GM18502 (cell line): ENCODE measurements around the gene ZFYVE28.

Experiments used
- ATAC-seq: cut with Tn5 transposase; IDR thresholded peaks from one replicate; pipeline ENCODE4 v1.9.1; 2021; ENCODE audit warnings: mild to moderate bottlenecking; ENCODE audit not compliant: unreplicated experiment, poor library complexity

Gene ZFYVE28

GRCh38 chr4:2265113-2266110 is 153.0 kb downstream of the ZFYVE28 start:
- ATAC-seq, result no peak

GRCh38 chr4:2264481-2265041 is 153.9 kb downstream of the ZFYVE28 start:
- ATAC-seq, result no peak

DNA sequence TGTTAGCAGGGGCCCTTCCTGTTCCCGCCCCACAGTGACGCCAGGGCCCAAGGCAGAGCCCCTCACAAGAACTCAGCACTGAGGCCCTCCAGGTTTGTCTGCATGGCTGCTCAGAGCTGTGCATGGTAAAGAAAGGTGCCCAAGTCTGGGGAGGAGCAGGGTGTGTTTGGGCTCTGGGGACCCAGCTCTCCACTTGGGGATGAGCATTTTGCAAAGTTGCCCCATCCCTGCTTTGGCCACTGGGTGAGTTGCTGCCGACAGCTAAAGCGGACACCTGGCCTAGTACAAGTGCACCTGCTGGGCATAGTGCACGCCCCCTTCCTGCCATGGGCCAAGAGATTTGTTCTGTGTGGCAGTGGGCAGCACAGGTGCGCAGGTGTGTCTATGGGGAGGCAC is 154.5 kb downstream of the ZFYVE28 start:
- no peak for ATAC-seq

GRCh38 chr4:2262944-2263250 is 155.5 kb downstream of the ZFYVE28 start:
- ATAC-seq, result no peak

DNA sequence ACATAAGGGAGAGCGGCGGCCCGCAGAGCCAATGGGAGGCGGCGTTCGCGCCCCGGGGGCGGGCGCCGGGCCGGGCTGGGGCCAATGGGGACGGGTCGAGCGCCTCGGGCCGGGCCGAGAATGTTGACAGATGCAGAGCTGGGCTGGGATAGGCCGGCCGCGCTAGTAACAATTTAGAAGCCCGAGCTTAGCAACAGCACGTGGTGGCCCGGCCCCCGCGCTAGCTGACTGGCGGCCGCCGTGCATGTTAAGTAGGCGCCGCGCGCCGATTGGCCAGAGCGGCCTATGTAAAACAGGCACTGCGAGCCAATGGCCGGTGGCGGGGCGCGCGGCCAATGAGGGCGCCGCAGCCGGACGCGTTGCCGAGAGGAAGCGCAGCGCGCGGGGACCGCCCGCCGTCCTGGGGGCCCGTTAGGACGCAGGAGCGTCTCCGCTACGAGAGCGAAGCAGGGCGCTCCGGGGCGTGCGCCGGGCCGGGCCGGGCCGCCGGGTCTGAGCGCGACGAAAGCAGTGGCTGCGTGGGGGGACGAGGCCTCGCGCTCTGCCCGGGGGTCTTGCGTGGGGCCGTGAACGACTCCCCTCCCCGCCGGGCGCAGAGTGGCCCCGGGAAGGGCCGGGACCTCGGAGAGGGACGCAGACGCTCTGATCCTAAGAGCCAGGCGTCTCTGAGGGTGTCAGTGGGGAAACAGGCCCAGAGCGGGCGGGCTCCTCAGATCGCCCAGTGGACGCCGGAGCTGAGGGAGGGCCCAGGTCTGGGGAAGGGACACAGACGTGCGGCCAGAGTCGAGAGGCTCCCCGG is 156.1 kb downstream of the ZFYVE28 start:
- peak; percentile 93 for ATAC-seq

- ATAC-seq, result peak; percentile 2
Measured at GRCh38 chr4:2261853-2262144, 156.6 kb downstream of the ZFYVE28 start, which contains the start of gene MXD4. MXD4 (minus strand) TSS chr4:2262109; CDS start chr4:2261980, 129 bp downstream.

DNA sequence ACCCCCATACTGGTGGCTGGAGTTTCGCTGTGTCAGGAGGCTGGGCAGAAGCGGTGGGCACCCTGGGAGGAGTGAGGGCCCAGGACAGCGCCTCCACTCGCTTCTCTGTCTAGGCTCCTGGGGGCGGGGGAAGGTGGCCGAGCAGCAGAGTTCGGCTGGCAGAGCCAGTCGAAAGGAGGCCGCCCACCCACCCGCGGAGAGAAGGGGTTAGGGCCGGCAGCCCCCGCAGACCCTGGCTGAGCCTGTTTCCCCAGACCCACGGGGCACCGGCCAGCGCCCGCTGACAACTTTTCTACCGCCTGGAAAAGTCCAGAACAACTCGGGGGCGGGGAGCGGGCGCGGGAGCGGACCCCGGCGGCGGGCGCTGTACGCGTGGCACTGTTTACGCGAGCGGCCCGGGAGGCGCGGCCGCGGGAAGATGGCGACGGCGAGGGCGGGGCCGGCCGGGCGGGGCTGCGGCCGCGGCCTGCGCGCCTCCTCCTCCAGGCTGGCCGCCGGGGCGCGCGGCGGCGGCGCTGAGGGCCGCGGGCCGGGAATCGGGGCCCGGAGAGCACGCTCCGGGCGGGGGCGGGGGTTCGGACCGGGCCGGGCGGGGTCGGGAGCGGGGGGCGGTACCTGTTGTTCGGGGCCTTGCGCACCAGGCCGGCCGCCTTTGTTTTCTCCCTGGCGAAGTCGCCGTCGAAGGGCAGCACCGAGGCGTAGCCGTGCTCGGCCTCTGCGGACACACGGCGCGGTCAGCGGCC is 157.2 kb downstream of the ZFYVE28 start:
- ATAC-seq, result no peak

DNA sequence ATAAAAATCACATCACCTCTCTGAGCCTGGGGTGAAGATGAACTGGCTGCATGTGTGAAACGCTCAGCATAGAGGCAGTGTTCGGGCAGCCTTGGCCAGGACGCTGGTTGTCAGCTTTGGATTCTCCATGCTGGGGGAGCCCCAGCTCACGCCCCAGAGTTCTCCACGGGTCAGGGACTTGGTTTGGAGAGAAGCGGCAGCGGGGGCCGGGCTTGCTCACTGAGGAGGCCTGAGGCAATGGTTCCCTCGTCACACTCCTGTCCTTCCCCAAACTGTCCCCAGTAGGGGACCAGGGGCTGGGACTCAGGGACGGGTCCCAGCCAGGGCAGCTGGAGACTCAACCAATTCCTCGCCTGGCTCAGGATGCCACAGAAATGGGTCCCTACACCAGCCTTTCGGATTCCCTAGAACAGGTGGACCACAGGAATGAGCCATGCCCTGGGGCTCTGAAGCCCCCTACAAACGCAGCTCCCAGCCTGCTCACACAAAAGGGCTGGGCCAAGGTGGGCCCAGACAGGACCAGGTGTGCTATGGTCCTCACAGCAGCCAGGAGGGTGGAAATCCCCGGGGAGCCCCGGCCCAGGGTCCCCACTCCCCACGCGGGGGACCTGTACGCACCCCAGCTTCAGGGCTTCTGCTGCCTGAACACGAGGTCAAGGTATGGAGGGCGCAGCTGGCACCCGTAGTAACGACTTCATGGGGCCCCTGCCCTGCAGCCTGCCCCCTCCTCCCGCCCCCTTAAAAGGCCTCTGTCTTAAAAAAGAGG is 157.9 kb downstream of the ZFYVE28 start:
- ATAC-seq, result no peak

GRCh38 chr4:2259541-2260343 is 158.7 kb downstream of the ZFYVE28 start:
- no peak for ATAC-seq

GRCh38 chr4:2259036-2259540 is 159.4 kb downstream of the ZFYVE28 start:
- ATAC-seq, result no peak

- ATAC-seq, result no peak
Measured at GRCh38 chr4:2258091-2259035, 160.1 kb downstream of the ZFYVE28 start.

DNA sequence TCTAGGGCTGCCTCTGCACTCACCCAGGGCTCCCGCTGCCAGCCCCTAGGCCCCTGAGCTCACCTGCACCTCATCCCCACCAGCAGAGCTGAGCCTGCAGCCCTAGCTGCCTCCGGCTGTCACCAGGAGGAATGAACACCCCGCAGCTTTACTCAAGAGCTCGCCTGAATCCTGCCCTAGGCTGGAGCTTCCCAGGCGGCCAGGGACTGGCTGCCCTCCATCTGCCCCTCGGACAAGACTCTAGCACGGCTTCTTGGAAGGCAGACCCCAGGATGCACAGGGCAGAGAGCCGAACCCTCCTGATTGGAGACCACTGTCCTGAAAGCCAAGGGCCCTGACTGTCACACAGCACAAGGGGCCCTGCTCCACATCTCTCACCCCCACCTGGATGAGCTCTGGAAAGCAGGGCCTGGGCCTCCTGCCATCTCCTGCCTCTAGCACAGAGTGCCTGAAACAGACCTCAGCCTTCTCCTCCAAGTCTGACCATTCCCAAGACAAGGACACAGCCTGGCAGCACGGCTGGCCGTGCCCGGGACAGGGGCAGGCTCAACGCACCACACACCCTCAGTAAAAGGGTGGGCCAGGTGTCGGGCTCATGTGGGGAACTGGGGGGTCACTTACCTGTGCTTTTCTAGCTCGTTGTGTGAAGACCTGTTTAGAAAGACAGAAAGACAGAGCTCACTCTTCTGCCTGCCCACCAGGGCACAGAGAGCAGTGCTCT is 160.9 kb downstream of the ZFYVE28 start:
- ATAC-seq, result no peak

- no peak for ATAC-seq
Measured at GRCh38 chr4:2256781-2257191, 161.7 kb downstream of the ZFYVE28 start.

DNA sequence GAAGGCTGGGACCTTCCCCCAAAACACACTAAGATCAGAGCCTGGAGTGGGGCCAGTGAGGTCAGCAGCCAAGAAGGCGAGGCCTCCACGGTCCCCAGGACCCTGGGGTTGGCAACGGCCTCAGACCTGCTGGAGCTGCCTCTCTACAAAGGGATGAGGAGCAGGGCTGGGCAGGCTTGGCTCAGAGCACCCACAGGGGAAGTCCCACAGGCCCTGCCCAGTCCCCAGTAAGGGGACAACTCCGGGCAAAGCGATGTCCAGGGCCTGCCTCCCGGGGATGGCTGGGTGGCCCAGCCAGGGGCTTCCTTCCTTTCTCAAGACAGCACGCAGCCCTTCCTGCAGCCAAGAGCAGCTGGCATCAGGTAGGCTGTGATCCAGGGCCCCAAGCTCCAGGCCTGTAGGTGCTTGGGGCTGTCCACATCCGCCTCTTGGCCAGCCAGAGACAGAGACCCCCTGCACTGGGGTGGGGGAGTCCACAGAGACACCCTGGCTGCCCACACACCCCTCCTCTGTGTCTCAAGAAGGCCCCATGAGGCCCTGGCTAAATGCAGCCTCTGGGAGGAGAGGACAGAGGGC is 162.2 kb downstream of the ZFYVE28 start:
- ATAC-seq, result no peak

- no peak for ATAC-seq
Measured at GRCh38 chr4:2255501-2256155, 162.8 kb downstream of the ZFYVE28 start.
